Measurements from ENCODE around the gene HDAC1.

HDAC1 gene

DNA sequence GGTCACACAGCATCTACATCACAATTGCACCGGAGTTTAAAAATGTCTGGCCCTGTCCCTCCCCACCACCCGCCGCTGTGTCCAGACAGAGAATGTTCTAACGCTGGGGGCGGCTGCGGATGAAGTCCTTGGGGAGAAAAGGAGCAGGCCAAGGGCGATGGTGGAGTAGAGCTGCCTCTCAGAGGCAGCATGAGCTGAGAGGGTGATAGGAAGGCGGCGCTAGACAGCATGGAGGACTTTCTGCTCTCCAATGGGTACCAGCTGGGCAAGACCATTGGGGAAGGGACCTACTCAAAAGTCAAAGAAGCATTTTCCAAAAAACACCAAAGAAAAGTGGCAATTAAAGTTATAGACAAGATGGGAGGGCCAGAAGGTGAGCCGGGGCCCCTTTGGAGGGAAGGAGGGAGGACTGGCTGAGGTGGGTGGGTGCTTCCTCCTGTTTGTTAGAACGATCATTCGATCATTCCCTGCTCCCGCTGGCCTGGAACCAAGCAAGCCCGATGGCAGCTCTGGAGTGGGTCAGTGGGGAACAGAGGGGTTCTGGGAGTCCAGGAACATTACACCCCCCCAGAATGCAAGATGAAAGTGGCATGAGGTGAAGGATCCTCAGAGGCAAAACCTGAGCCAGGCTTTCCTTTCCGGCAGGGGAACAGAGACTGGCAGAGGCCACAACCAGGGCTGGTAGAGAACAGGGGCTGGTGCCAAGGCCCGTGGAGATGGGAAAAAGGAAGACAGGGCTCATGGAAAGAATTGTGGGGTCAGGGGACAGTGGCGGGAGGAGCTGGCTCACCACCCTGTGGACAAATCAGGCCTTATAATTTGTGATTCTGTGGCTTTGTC lies 70.8 kb downstream of the HDAC1 start, which contains the start of the genes FAM229A and TSSK3:
Gene FAM229A (minus strand): TSS at position 12 of the 840 bp plus-strand sequence. CDS start 394 bp downstream, outside the sequence.
Gene TSSK3 (plus strand): TSS at position 66 of the 840 bp plus-strand sequence. CDS start 163 bp downstream, at position 229.
- peaks cover 12% of the 10 kb centered on the region; the same call in 1 of the 2 replicates for H3K36me3 ChIP-seq (ENCODE audit: insufficient read depth, low read length)
- H3K27me3 ChIP-seq (ENCODE audit: insufficient read depth, low read length, poor library complexity, severe bottlenecking), result no peaks in the 10 kb centered on the region
- no peak within 1 kb of the TSS for H3K4me3 ChIP-seq (ENCODE audit: low read length, poor library complexity, severe bottlenecking)
- H3F3A ChIP-seq (ENCODE audit: low read depth), result no peaks in the 10 kb centered on the region
- no peak within 1 kb of the TSS for H2AFZ ChIP-seq (ENCODE audit: low read length)
- H3K9me3 ChIP-seq (ENCODE audit: insufficient read depth, low read depth, low read length), result no peaks in the 10 kb centered on the region
- H3K79me2 ChIP-seq (ENCODE audit: insufficient read depth, low read length), result no peaks in the 10 kb centered on the region
- no peak within 1 kb of the TSS for H3K4me2 ChIP-seq (ENCODE audit: low read depth, low read length, poor library complexity, severe bottlenecking)
- H3K4me1 ChIP-seq (ENCODE audit: insufficient read depth, low read length, poor library complexity, severe bottlenecking), result peaks cover 8% of the 10 kb centered on the region
- H3K9ac ChIP-seq (ENCODE audit: low read depth, low read length, poor library complexity, severe bottlenecking), result no peak within 1 kb of the TSS
- no peaks in the 10 kb centered on the region for H3K9me2 ChIP-seq (replicated peaks; ENCODE audit: low read depth, low read length)
- H4K20me1 ChIP-seq (ENCODE audit: insufficient read depth, low read length, poor library complexity, severe bottlenecking), result no peaks in the 10 kb centered on the region
- TF ChIP-seq EZH2phosphoT487 (IDR thresholded peaks at IDR 0.05; ENCODE audit: borderline replicate concordance), result no peak
- TF ChIP-seq CTCF (conservative IDR thresholded peaks at IDR 0.05; ENCODE audit: low read length), result no peak

- Histone ChIP-seq H3K4me1 (ENCODE audit: insufficient read depth, low read length, poor library complexity, severe bottlenecking) (peaks cover 8% of the 10 kb centered on the region), H4K20me1 (ENCODE audit: insufficient read depth, low read length, poor library complexity, severe bottlenecking) (no peaks in the 10 kb centered on the region), H3K9me3 (ENCODE audit: insufficient read depth, low read depth, low read length) (no peaks in the 10 kb centered on the region), H2AFZ (ENCODE audit: low read length) (no peak overlapping the region), H3K4me3 (ENCODE audit: low read length, poor library complexity, severe bottlenecking) (no peak overlapping the region), H3K36me3 (ENCODE audit: insufficient read depth, low read length) (peaks cover 20% of the 10 kb centered on the region; the same call in 1 of the 2 replicates), H3K27me3 (ENCODE audit: insufficient read depth, low read length, poor library complexity, severe bottlenecking) (no peaks in the 10 kb centered on the region), H3K9ac (ENCODE audit: low read depth, low read length, poor library complexity, severe bottlenecking) (no peak overlapping the region), H3K9me2 (replicated peaks; ENCODE audit: low read depth, low read length) (no peaks in the 10 kb centered on the region), H3K4me2 (ENCODE audit: low read depth, low read length, poor library complexity, severe bottlenecking) (no peak overlapping the region), H3F3A (ENCODE audit: low read depth) (no peaks in the 10 kb centered on the region), H3K79me2 (ENCODE audit: insufficient read depth, low read length) (no peaks in the 10 kb centered on the region)
- TF ChIP-seq CTCF (conservative IDR thresholded peaks at IDR 0.05; ENCODE audit: low read length) (no peak), EZH2phosphoT487 (IDR thresholded peaks at IDR 0.05; ENCODE audit: borderline replicate concordance) (no peak)
These were observed 71.8 kb downstream of the HDAC1 start for GRCh38 chr1:32363713-32364112.

GRCh38 chr1:32364836-32365235 lies 73.0 kb downstream of the HDAC1 start:
- Histone ChIP-seq H3K27me3 (ENCODE audit: insufficient read depth, low read length, poor library complexity, severe bottlenecking) (no peaks in the 10 kb centered on the region), H3K4me2 (ENCODE audit: low read depth, low read length, poor library complexity, severe bottlenecking) (no peak overlapping the region), H3K36me3 (ENCODE audit: insufficient read depth, low read length) (peaks cover 20% of the 10 kb centered on the region; the same call in 1 of the 2 replicates), H2AFZ (ENCODE audit: low read length) (no peak overlapping the region), H3K9me2 (replicated peaks; ENCODE audit: low read depth, low read length) (no peaks in the 10 kb centered on the region), H3K4me3 (ENCODE audit: low read length, poor library complexity, severe bottlenecking) (no peak overlapping the region), H4K20me1 (ENCODE audit: insufficient read depth, low read length, poor library complexity, severe bottlenecking) (no peaks in the 10 kb centered on the region), H3K9me3 (ENCODE audit: insufficient read depth, low read depth, low read length) (no peaks in the 10 kb centered on the region), H3F3A (ENCODE audit: low read depth) (no peaks in the 10 kb centered on the region), H3K79me2 (ENCODE audit: insufficient read depth, low read length) (no peaks in the 10 kb centered on the region), H3K9ac (ENCODE audit: low read depth, low read length, poor library complexity, severe bottlenecking) (no peak overlapping the region), H3K4me1 (ENCODE audit: insufficient read depth, low read length, poor library complexity, severe bottlenecking) (peaks cover 3% of the 10 kb centered on the region)
- TF ChIP-seq CTCF (conservative IDR thresholded peaks at IDR 0.05; ENCODE audit: low read length), result no peak
- no peak for TF ChIP-seq EZH2phosphoT487 (IDR thresholded peaks at IDR 0.05; ENCODE audit: borderline replicate concordance)
